HG03175 (cell line): ENCODE measurements around the gene YWHAQ.
A peak's percentile ranks its signal among the peaks of the same experiment; 100 is the strongest.

ENCODE experiments used
- ATAC-seq: cut with Tn5 transposase; IDR thresholded peaks from one replicate; pipeline ENCODE4 v1.9.1; 2021; ENCODE audit warnings: mild to moderate bottlenecking, moderate library complexity; ENCODE audit not compliant: unreplicated experiment

The YWHAQ gene

GRCh38 chr2:9555297-9556120 is 75.3 kb downstream of the YWHAQ start, which contains the start of gene ADAM17:
Gene ADAM17 (minus strand): TSS chr2:9555830. CDS start chr2:9555605, 225 bp downstream.
- ATAC-seq: peak; percentile 87

- ATAC-seq: no peak
These were observed 75.9 kb downstream of the YWHAQ start for GRCh38 chr2:9554921-9555296.

GRCh38 chr2:9552219-9553178 is 78.3 kb downstream of the YWHAQ start:
- ATAC-seq: no peak

- peak; percentile 25 for ATAC-seq
These were observed 79.9 kb downstream of the YWHAQ start for GRCh38 chr2:9550859-9551391.

GRCh38 chr2:9549420-9549819 is 81.4 kb downstream of the YWHAQ start:
- no peak for ATAC-seq

- ATAC-seq: peak; percentile 48
These were observed 82.3 kb downstream of the YWHAQ start for GRCh38 chr2:9548506-9548905.

- no peak for ATAC-seq
These were observed 83.4 kb downstream of the YWHAQ start for GRCh38 chr2:9547262-9547991.

GRCh38 chr2:9545502-9545901 is 85.3 kb downstream of the YWHAQ start:
- no peak for ATAC-seq

GRCh38 chr2:9543557-9543956 is 87.2 kb downstream of the YWHAQ start:
- ATAC-seq: no peak

GRCh38 chr2:9539531-9539930 is 91.3 kb downstream of the YWHAQ start:
- ATAC-seq: no peak

- ATAC-seq: no peak
These were observed 92.7 kb downstream of the YWHAQ start for GRCh38 chr2:9538000-9538507.

GRCh38 chr2:9536504-9536903 is 94.3 kb downstream of the YWHAQ start:
- no peak for ATAC-seq

- no peak for ATAC-seq
These were observed 95.6 kb downstream of the YWHAQ start for GRCh38 chr2:9535177-9535576.
